H9 (cell line): ENCODE measurements around the gene TRMT44. TPM values are rescaled to one million over a fixed set of nuclear protein-coding genes. Genes with fewer than 3 reads are reported as not detected.

Experiments
- DNase-seq: peaks from one replicate; pipeline ENCODE4 v3.0.0-alpha.2; 2017
- H2AFZ ChIP-seq: one replicate; pipeline ENCODE4 v1.6.1; 2013; ENCODE audit warnings: mild to moderate bottlenecking, low read length, control low read depth, moderate library complexity
- H2AK5ac ChIP-seq: 2 replicates; pipeline ENCODE4 v1.6.1; 2013; ENCODE audit warnings: low read length, control low read depth, mixed read lengths; ENCODE audit not compliant: insufficient read length
- H2BK120ac ChIP-seq: one replicate; pipeline ENCODE4 v1.6.1; 2013; ENCODE audit warnings: low read depth, mild to moderate bottlenecking, low read length, control low read depth, inconsistent platforms; ENCODE audit not compliant: poor library complexity, severe bottlenecking
- H2BK12ac ChIP-seq: 2 replicates; pipeline ENCODE4 v1.6.1; 2013; ENCODE audit warnings: low read length, control low read depth, mixed read lengths, low read depth; ENCODE audit not compliant: insufficient read length
- H2BK15ac ChIP-seq: 2 replicates; pipeline ENCODE4 v1.6.1; 2013; ENCODE audit warnings: low read depth, low read length, control low read depth
- H2BK20ac ChIP-seq: one replicate; pipeline ENCODE4 v1.6.1; 2013; ENCODE audit warnings: low read depth, mild to moderate bottlenecking, low read length, control low read depth, inconsistent platforms; ENCODE audit not compliant: poor library complexity, severe bottlenecking
- H2BK5ac ChIP-seq: 2 replicates; pipeline ENCODE4 v1.6.1; 2013; ENCODE audit warnings: low read length, control low read depth, mixed read lengths; ENCODE audit not compliant: insufficient read length
- H3K14ac ChIP-seq: 2 replicates; pipeline ENCODE4 v1.6.1; 2013; ENCODE audit warnings: low read length, control low read depth; ENCODE audit not compliant: insufficient read depth
- H3K18ac ChIP-seq: 2 replicates; pipeline ENCODE4 v1.6.1; 2013; ENCODE audit warnings: low read depth, mild to moderate bottlenecking, mixed read lengths, low read length, control low read depth; ENCODE audit not compliant: insufficient read length
- H3K23ac ChIP-seq: 2 replicates; pipeline ENCODE4 v1.6.1; 2013; ENCODE audit warnings: low read length, control low read depth, mixed read lengths, low read depth; ENCODE audit not compliant: insufficient read length
- H3K23me2 ChIP-seq: 2 replicates; pipeline ENCODE4 v1.6.1; 2013; ENCODE audit warnings: low read depth, mild to moderate bottlenecking, mixed read lengths, low read length, control low read depth; ENCODE audit not compliant: insufficient read length, poor library complexity, severe bottlenecking
- H3K27ac ChIP-seq: 2 replicates; pipeline ENCODE4 v1.5.1; 2013; ENCODE audit warnings: low read length, control low read depth, mixed read lengths, low read depth; ENCODE audit not compliant: insufficient read length
- H3K27me3 ChIP-seq: 2 replicates; pipeline ENCODE4 v1.6.1; 2013; ENCODE audit warnings: low read length, control low read depth, inconsistent platforms; ENCODE audit not compliant: insufficient read depth
- H3K4ac ChIP-seq: 2 replicates; pipeline ENCODE4 v1.6.1; 2013; ENCODE audit warnings: low read depth, mild to moderate bottlenecking, control low read depth, inconsistent platforms, low read length, moderate library complexity
- H3K4me1 ChIP-seq: 2 replicates; pipeline ENCODE4 v1.6.1; 2013; ENCODE audit warnings: low read length, control low read depth, inconsistent platforms; ENCODE audit not compliant: insufficient read depth
- H3K4me2 ChIP-seq: 2 replicates; pipeline ENCODE4 v1.6.1; 2013; ENCODE audit warnings: low read length, control low read depth, mixed read lengths; ENCODE audit not compliant: insufficient read length, insufficient read depth
- H3K56ac ChIP-seq: 2 replicates; pipeline ENCODE4 v1.6.1; 2013; ENCODE audit warnings: low read depth, mild to moderate bottlenecking, mixed read lengths, low read length, control low read depth; ENCODE audit not compliant: insufficient read length
- H3K79me1 ChIP-seq: 2 replicates; pipeline ENCODE4 v1.6.1; 2013; ENCODE audit warnings: low read depth, mild to moderate bottlenecking, moderate library complexity, low read length, control low read depth, inconsistent platforms; ENCODE audit not compliant: insufficient read depth, poor library complexity, severe bottlenecking
- H3K79me2 ChIP-seq: 2 replicates; pipeline ENCODE4 v1.6.1; 2013; ENCODE audit warnings: low read length, control low read depth, inconsistent platforms; ENCODE audit not compliant: insufficient read depth
- H3K9ac ChIP-seq: 2 replicates; pipeline ENCODE4 v1.6.1; 2013; ENCODE audit warnings: low read length, control low read depth, mixed read lengths; ENCODE audit not compliant: insufficient read length; ENCODE audit errors: extremely low read depth
- H3K9me3 ChIP-seq: one replicate; pipeline ENCODE4 v1.6.1; 2013; ENCODE audit warnings: low read depth, low read length, inconsistent platforms; ENCODE audit not compliant: control insufficient read depth
- H3T11ph ChIP-seq: one replicate; pipeline ENCODE4 v1.6.1; 2013; ENCODE audit warnings: mild to moderate bottlenecking, low read length, control low read depth, inconsistent platforms
- H4K20me1 ChIP-seq: one replicate; pipeline ENCODE4 v1.6.1; 2013; ENCODE audit not compliant: control insufficient read depth, insufficient read length, insufficient read depth
- H4K5ac ChIP-seq: 2 replicates; pipeline ENCODE4 v1.6.1; 2013; ENCODE audit warnings: low read depth, mild to moderate bottlenecking, mixed read lengths, low read length, control low read depth; ENCODE audit not compliant: insufficient read length
- H4K8ac ChIP-seq: replicated peaks from 2 replicates; pipeline ENCODE4 v1.6.1; 2013; ENCODE audit warnings: low read length, control low read depth, mixed read lengths, low read depth; ENCODE audit not compliant: insufficient read length
- H4K91ac ChIP-seq: 2 replicates; pipeline ENCODE4 v1.6.1; 2013; ENCODE audit warnings: low read depth, mild to moderate bottlenecking, moderate library complexity, mixed read lengths, low read length, control low read depth; ENCODE audit not compliant: insufficient read length
- H3K27ac Mint-ChIP-seq, 3 experiments: 2 replicates in 2 of 3; 3 replicates in 1 of 3; pipeline ENCODE4 v1.8.0; 2020 to 2021; ENCODE audit warnings: mixed read lengths in 3 of 3, mild to moderate bottlenecking in 1 of 3, moderate library complexity in 1 of 3
- H3K27me3 Mint-ChIP-seq: 2 replicates; pipeline ENCODE4 v1.8.0; 2021; ENCODE audit warnings: low read depth, mild to moderate bottlenecking, moderate library complexity, mixed read lengths
- H3K36me3 Mint-ChIP-seq, 3 experiments: 2 replicates in 2 of 3; 3 replicates in 1 of 3; pipeline ENCODE4 v1.8.0; 2020 to 2021; ENCODE audit warnings: low read depth in 3 of 3, mixed read lengths in 3 of 3; ENCODE audit not compliant: insufficient read depth in 1 of 3
- H3K4me1 Mint-ChIP-seq, 2 experiments: 2 replicates each; pipeline ENCODE4 v1.8.0; 2020; ENCODE audit warnings: mixed read lengths in 2 of 2
- H3K4me3 Mint-ChIP-seq, 2 experiments: 2 replicates in 1 of 2; 3 replicates in 1 of 2; pipeline ENCODE4 v1.8.0; 2020 to 2021; ENCODE audit warnings: mild to moderate bottlenecking in 2 of 2, mixed read lengths in 2 of 2, moderate library complexity in 1 of 2
- H3K9me3 Mint-ChIP-seq, 2 experiments: 2 replicates in 1 of 2; 3 replicates in 1 of 2; pipeline ENCODE4 v1.8.0; 2020; ENCODE audit warnings: mild to moderate bottlenecking in 2 of 2, mixed read lengths in 2 of 2, moderate library complexity in 1 of 2
- WGBS: extraction: QIAGEN DNeasy Blood & Tissue Kit; methylation state at CpG from one replicate; pipeline ENCODE4 v1.1.7; 2013; ENCODE audit warnings: missing lambda C conversion rate, low lambda C conversion rate, mixed read lengths; ENCODE audit not compliant: insufficient read length; ENCODE audit errors: extremely low coverage; 5-methylcytosine and 5-hydroxymethylcytosine counted together
- total RNA-seq: library from RNA; stranded (reverse); gene quantifications from 2 replicates; pipeline ENCODE4 v1.2.1, GENCODE V29; 2021
- TF ChIP-seq, protein P1 (sequence below): fragments of 200-600 bp; sonication (generic); conservative IDR thresholded peaks from 3 replicates; pipeline ENCODE4 v1.8.0; 2021; ENCODE audit warnings: antibody characterized with exemption, mild to moderate bottlenecking

TRMT44 gene
- total RNA-seq, 1 experiment from 2014 or later, result 22.8 TPM

- Mint-ChIP-seq H3K4me3 (no peak overlapping the region), H3K4me1 (peaks cover 18 to 22% of the 10 kb centered on the region in 2 experiments), H3K36me3 (peaks cover 11 to 16% (median 14%) of the 10 kb centered on the region in 3 experiments; a peak in 6 of 7 replicates), H3K9me3 (peaks cover 15 to 18% of the 10 kb centered on the region in 2 experiments), H3K27ac (peak overlapping the region; percentile 4 to 52 (median 23); a peak in 2 of 7 replicates), H3K27me3 (no peaks in the 10 kb centered on the region)
- Histone ChIP-seq H3K79me2 (no peaks in the 10 kb centered on the region), H3K56ac (no peak overlapping the region), H2AFZ (no peak overlapping the region), H2BK12ac (no peak overlapping the region), H2BK15ac (no peak overlapping the region), H3K4me2 (no peak overlapping the region), H4K8ac (no peak overlapping the region), H3K18ac (no peak overlapping the region), H2BK20ac (no peak overlapping the region), H3K4ac (no peak overlapping the region), H2BK120ac (no peak overlapping the region), H3K79me1 (no peaks in the 10 kb centered on the region), H3K9ac (no peak overlapping the region), H4K91ac (no peak overlapping the region), H3K14ac (no peak overlapping the region; the same call in 1 of the 2 replicates), H2BK5ac (no peak overlapping the region), H3T11ph (no peak overlapping the region), H3K9me3 (no peaks in the 10 kb centered on the region), H3K23ac (no peak overlapping the region), H3K23me2 (no peaks in the 10 kb centered on the region), H4K20me1 (no peaks in the 10 kb centered on the region), H4K5ac (no peak overlapping the region), H2AK5ac (no peak overlapping the region), H3K27ac (no peak overlapping the region), H3K27me3 (no peaks in the 10 kb centered on the region), H3K4me1 (no peaks in the 10 kb centered on the region; the same call in 1 of the 2 replicates)
- TF ChIP-seq, protein P1, sequence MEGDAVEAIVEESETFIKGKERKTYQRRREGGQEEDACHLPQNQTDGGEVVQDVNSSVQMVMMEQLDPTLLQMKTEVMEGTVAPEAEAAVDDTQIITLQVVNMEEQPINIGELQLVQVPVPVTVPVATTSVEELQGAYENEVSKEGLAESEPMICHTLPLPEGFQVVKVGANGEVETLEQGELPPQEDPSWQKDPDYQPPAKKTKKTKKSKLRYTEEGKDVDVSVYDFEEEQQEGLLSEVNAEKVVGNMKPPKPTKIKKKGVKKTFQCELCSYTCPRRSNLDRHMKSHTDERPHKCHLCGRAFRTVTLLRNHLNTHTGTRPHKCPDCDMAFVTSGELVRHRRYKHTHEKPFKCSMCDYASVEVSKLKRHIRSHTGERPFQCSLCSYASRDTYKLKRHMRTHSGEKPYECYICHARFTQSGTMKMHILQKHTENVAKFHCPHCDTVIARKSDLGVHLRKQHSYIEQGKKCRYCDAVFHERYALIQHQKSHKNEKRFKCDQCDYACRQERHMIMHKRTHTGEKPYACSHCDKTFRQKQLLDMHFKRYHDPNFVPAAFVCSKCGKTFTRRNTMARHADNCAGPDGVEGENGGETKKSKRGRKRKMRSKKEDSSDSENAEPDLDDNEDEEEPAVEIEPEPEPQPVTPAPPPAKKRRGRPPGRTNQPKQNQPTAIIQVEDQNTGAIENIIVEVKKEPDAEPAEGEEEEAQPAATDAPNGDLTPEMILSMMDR, result no peak
- DNase-seq, result no peak
- no CpG with 5 or more reads among the region's 15 CpGs for WGBS
These were observed 70.2 kb downstream of the TRMT44 start for GRCh38 chr4:8510611-8511285.
